Measurements from ENCODE around the gene PRSS27. TPM values are rescaled to one million over a fixed set of nuclear protein-coding genes. Genes with fewer than 3 reads are reported as not detected.

Gene PRSS27
- polyA plus RNA-seq, 1 donor (not counting 4 experiments of a cell fraction or from before 2014, with no cell fraction given): 0.20 TPM

DNA sequence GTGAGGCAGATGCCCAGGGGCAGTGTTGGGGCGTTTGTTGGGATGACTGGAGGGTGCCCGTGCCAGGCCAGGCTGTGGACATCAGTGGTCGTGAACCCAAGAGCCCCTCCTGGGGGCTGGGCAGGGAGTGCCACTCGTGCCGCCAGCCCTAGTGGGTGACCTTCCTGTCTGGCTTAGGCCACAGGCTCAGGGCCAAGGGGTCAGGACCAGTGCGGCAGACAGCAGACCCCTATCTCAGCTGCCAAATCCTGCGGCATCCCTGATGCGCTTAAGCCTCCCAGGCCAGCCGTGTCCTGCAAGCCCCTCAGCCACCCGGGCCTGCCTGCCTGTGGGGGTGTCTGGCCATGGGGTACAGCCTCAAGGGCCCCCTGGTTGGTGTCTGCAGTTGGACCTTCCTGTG lies 14.7 kb downstream of the PRSS27 start:
- Histone ChIP-seq H2AFZ (ENCODE audit: control insufficient read depth, low read length) (no peak overlapping the region), H3K4me1 (ENCODE audit: control insufficient read depth, extremely low read depth, insufficient read depth, low read length) (no peaks in the 10 kb centered on the region), H3K9me1 (ENCODE audit: control insufficient read depth, extremely low read depth, insufficient read depth, low read length) (no peaks in the 10 kb centered on the region), H3K4me3 (ENCODE audit: control insufficient read depth in 2 of 3, extremely low read depth in 1 of 3, insufficient read depth in 2 of 3, low read depth in 1 of 3, low read length in 3 of 3) (no peak overlapping the region), H3K9ac (ENCODE audit: control insufficient read depth, extremely low read depth, insufficient read depth, low read length) (no peak overlapping the region), H3K27me3 (ENCODE audit: control insufficient read depth, extremely low read depth, insufficient read depth, low read length) (no peaks in the 10 kb centered on the region), H4K20me1 (ENCODE audit: control insufficient read depth, extremely low read depth, insufficient read depth, low read length) (no peaks in the 10 kb centered on the region), H3K36me3 (ENCODE audit: control insufficient read depth in 2 of 2, extremely low read depth in 1 of 2, insufficient read depth in 2 of 2, low read length in 2 of 2) (peaks cover 14 to 49% of the 10 kb centered on the region in 2 experiments), H3K4me2 (ENCODE audit: control insufficient read depth, extremely low read depth, insufficient read depth, low read depth, low read length) (no peak overlapping the region), H3K79me2 (ENCODE audit: control insufficient read depth, insufficient read depth, low read length) (no peaks in the 10 kb centered on the region), H3K27ac (ENCODE audit: control insufficient read depth, insufficient read depth, low read length) (no peak overlapping the region), H3K9me3 (ENCODE audit: control insufficient read depth, low read depth, low read length) (no peaks in the 10 kb centered on the region)
- dilution Hi-C loops (cut with MboI; ENCODE audit: extremely low pct_ligation_motif_present, low sequenced_read_pairs): no loop called here
- TF ChIP-seq EZH2 (IDR thresholded peaks at IDR 0.05; ENCODE audit: low read length): no peak
- no peak for TF ChIP-seq CTCF (optimal IDR thresholded peaks at IDR 0.05 in 1 of 3, IDR thresholded peaks at IDR 0.05 in 1 of 3, conservative IDR thresholded peaks at IDR 0.05 in 1 of 3; ENCODE audit: extremely low read depth in 1 of 3, insufficient read depth in 2 of 3, low read length in 3 of 3)
- no peak for FAIRE-seq
- no peak for DNase-seq (ENCODE audit: low read depth, low spot score)

DNA sequence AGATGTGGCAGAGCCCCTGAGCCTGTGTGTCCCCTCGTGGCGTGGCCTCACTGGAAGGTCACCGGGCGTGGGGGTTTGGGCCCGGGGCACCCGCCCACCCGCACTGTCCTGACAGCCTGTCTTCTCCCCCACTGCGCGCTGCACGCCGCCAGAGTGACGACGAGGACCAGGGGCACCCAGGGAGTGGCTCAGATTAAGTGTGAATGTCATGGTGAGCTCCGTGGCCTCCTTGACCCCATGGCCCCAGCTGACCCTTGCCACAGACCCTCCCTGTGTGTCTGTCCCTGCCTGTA lies 15.1 kb downstream of the PRSS27 start:
- FAIRE-seq (no peak), DNase-seq (ENCODE audit: low read depth, low spot score) (no peak)
- Histone ChIP-seq H3K9me1 (ENCODE audit: control insufficient read depth, extremely low read depth, insufficient read depth, low read length) (no peaks in the 10 kb centered on the region), H4K20me1 (ENCODE audit: control insufficient read depth, extremely low read depth, insufficient read depth, low read length) (no peaks in the 10 kb centered on the region), H3K4me3 (ENCODE audit: control insufficient read depth in 2 of 3, extremely low read depth in 1 of 3, insufficient read depth in 2 of 3, low read depth in 1 of 3, low read length in 3 of 3) (no peak overlapping the region), H3K36me3 (ENCODE audit: control insufficient read depth in 2 of 2, extremely low read depth in 1 of 2, insufficient read depth in 2 of 2, low read length in 2 of 2) (peaks cover 16 to 50% of the 10 kb centered on the region in 2 experiments), H3K79me2 (ENCODE audit: control insufficient read depth, insufficient read depth, low read length) (no peaks in the 10 kb centered on the region), H3K4me2 (ENCODE audit: control insufficient read depth, extremely low read depth, insufficient read depth, low read depth, low read length) (no peak overlapping the region), H2AFZ (ENCODE audit: control insufficient read depth, low read length) (no peak overlapping the region), H3K27me3 (ENCODE audit: control insufficient read depth, extremely low read depth, insufficient read depth, low read length) (no peaks in the 10 kb centered on the region), H3K4me1 (ENCODE audit: control insufficient read depth, extremely low read depth, insufficient read depth, low read length) (no peaks in the 10 kb centered on the region), H3K9me3 (ENCODE audit: control insufficient read depth, low read depth, low read length) (no peaks in the 10 kb centered on the region), H3K27ac (ENCODE audit: control insufficient read depth, insufficient read depth, low read length) (no peak overlapping the region), H3K9ac (ENCODE audit: control insufficient read depth, extremely low read depth, insufficient read depth, low read length) (no peak overlapping the region)
- no peak for TF ChIP-seq EZH2 (IDR thresholded peaks at IDR 0.05; ENCODE audit: low read length)
- no peak for TF ChIP-seq CTCF (optimal IDR thresholded peaks at IDR 0.05 in 1 of 3, IDR thresholded peaks at IDR 0.05 in 1 of 3, conservative IDR thresholded peaks at IDR 0.05 in 1 of 3; ENCODE audit: extremely low read depth in 1 of 3, insufficient read depth in 2 of 3, low read length in 3 of 3)
- dilution Hi-C loops (cut with MboI; ENCODE audit: extremely low pct_ligation_motif_present, low sequenced_read_pairs): no loop called here
